Pancreas (tissue), 10 donors: Measurements from ENCODE around the gene OR2J2. TPM values are rescaled to one million over a fixed set of nuclear protein-coding genes. Genes with fewer than 3 reads are reported as not detected.
"Not testable (repeated sequence)": the region's sequence is repeated elsewhere in the genome, so short reads cannot be mapped to it uniquely, and the experiment has no call there.

Experiments
- ATAC-seq, 4 donors: fragments of 200-7000 bp; cut with Tn5 transposase; one replicate each; pipeline versions ENCODE4 v1.8.0 to v1.9.1; 2020; ENCODE audit warnings: mild to moderate bottlenecking in 4 of 4, moderate library complexity in 4 of 4
- DNase-seq, 6 donors: peaks; one replicate each; pipeline ENCODE4 v3.0.0-alpha.2; 2020
- FAIRE-seq: peaks from 2 replicates; lab custom pipeline; 2012; peaks lifted over from hg19 to GRCh38; lab: Jason Lieb, UNC
- H3K27ac ChIP-seq, 4 donors: fragments of 200-600 bp; sonication (generic); 1 replicate in 3 of 4; 2 replicates in 1 of 4; pipeline versions ENCODE4 v1.5.0 to v1.8.0; 2020
- H3K27me3 ChIP-seq, 4 donors: fragments of 200-600 bp; one replicate each; pipeline ENCODE4 v1.8.0; 2021
- H3K36me3 ChIP-seq, 3 donors: fragments of 200-600 bp; sonication (generic) in 1 of 3; one replicate each; pipeline versions ENCODE4 v1.5.0 to v1.8.0; 2020 to 2021
- H3K4me1 ChIP-seq, 3 donors: fragments of 200-600 bp; one replicate each; pipeline ENCODE4 v1.8.0; 2021
- H3K4me3 ChIP-seq, 4 donors: fragments of 200-600 bp; sonication (generic) in 2 of 4; one replicate each; pipeline versions ENCODE4 v1.5.0 to v1.8.0; 2020 to 2021
- H3K9me3 ChIP-seq, 4 donors: fragments of 200-600 bp; one replicate each; pipeline ENCODE4 v1.8.0; 2021
- WGBS, 2 donors: extraction: QIAGEN DNeasy Blood & Tissue Kit; methylation state at CpG; one replicate each; pipeline ENCODE4 v1.1.7; 2013; 5-methylcytosine and 5-hydroxymethylcytosine counted together
- intact Hi-C, 3 donors: fragments of 100-400 bp; cut with DNase I; formaldehyde crosslinking; loops; one replicate each; pipeline versions ENCODE4 v1.11.1 to v1.14.2; 2022
- polyA plus RNA-seq, 2 donors: library from polyadenylated mRNA; stranded (reverse); fragments of 200-250 nt; gene quantifications; one replicate each; pipeline ENCODE4 v1.2.3, GENCODE V29; 2013
- total RNA-seq, 6 donors: library from RNA; stranded (reverse); fragmentation: NEBNext Ultra II Directional in 4 of 6; extraction: Animal tissue kit (Norgen Biotek cat#: 25700) in 4 of 6; gene quantifications; one replicate each; pipeline versions ENCODE4 v1.2.1 to v1.2.4, GENCODE V29; 2021 to 2023
- TF ChIP-seq, protein P1 (sequence below), 4 donors: fragments of 200-600 bp; sonication (generic) in 3 of 4; IDR thresholded peaks; one replicate each; pipeline versions ENCODE4 v1.5.0 to v1.8.0; 2021; ENCODE audit warnings: antibody characterized with exemption in 4 of 4
- donor health status: healthy with polysubstance abuse.
- donor health status: DM: no; HTN: no; CAD: no; lungs with moderate emphysema.
- donor health status: DM: no; HTN: no; CAD: no.
- donor health status: control.
- donor health status: control.
- donor health status: Bipolar disorder and iron deficiency.
- donor health status: DM: yes; HTN: yes; CAD: no.
- donor health status: DM: no; HTN: no; CAD: no.
- donor health status: DM: no; HTN: no; CAD: no.
- donor health status: DM: yes; HTN: yes; CAD: no.

OR2J2 gene
- total and polyA plus RNA-seq, 8 donors: not detected

DNA sequence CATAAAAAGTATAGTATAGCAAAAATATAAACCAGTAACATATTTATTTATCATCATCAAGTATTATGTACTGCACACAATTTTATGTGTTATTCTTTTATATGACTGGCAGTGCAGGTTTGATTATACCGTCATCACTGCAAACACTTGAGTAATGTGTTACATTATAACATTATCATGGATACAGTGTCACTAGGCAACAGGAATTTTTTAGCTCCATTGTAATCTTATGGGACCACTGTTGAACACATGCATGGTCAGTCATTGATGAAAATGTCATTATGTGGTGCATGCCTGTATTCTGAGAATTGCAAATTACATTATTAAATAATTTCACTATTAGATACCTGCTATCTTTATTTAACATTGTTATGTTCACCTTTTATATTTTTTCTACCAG, 29.1 kb upstream of the OR2J2 start:
- DNase-seq (no peak), ATAC-seq (no peak), FAIRE-seq (no peak)
- Histone ChIP-seq H3K4me1 (no peaks in the 10 kb centered on the region), H3K4me3 (no peak overlapping the region), H3K27me3 (no peaks in the 10 kb centered on the region), H3K36me3 (no peaks in the 10 kb centered on the region), H3K9me3 (no peaks in the 10 kb centered on the region), H3K27ac (no peak overlapping the region)
- TF ChIP-seq, protein P1, sequence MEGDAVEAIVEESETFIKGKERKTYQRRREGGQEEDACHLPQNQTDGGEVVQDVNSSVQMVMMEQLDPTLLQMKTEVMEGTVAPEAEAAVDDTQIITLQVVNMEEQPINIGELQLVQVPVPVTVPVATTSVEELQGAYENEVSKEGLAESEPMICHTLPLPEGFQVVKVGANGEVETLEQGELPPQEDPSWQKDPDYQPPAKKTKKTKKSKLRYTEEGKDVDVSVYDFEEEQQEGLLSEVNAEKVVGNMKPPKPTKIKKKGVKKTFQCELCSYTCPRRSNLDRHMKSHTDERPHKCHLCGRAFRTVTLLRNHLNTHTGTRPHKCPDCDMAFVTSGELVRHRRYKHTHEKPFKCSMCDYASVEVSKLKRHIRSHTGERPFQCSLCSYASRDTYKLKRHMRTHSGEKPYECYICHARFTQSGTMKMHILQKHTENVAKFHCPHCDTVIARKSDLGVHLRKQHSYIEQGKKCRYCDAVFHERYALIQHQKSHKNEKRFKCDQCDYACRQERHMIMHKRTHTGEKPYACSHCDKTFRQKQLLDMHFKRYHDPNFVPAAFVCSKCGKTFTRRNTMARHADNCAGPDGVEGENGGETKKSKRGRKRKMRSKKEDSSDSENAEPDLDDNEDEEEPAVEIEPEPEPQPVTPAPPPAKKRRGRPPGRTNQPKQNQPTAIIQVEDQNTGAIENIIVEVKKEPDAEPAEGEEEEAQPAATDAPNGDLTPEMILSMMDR (IDR thresholded peaks at IDR 0.05): no peak
- intact Hi-C loops: no loop called here
- WGBS, 2 donors: 91 to 96% methylated on average over 1 of the region's 1 CpG

DNA sequence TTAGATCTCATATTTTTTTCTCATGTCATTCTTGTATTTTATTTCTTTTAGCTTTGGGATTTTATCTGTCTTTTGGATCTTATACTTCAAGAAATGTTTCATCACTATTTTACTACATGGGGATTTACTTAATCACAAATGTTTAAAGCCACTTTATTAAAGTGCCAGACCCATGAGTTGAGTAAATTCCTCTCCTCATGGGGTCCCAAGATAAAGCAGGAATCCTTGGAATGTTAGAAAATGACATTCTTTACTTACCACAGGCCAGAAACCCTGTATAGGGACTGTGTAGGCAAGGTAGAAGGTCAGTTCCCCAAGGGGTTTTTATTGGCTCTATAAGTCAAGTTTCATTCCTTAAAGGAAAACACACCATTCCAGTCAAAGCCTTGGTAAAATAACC, 28.4 kb upstream of the OR2J2 start:
- H3K9me3 ChIP-seq: no peaks in the 10 kb centered on the region
- no peaks in the 10 kb centered on the region for H3K4me1 ChIP-seq
- H3K27me3 ChIP-seq: no peaks in the 10 kb centered on the region
- FAIRE-seq (no peak), ATAC-seq (no peak), DNase-seq (no peak)
- no peaks in the 10 kb centered on the region for H3K36me3 ChIP-seq
- H3K4me3 ChIP-seq: no peak overlapping the region
- H3K27ac ChIP-seq: no peak overlapping the region
- TF ChIP-seq, protein P1 (IDR thresholded peaks at IDR 0.05): no peak
- intact Hi-C loops: no loop called here

DNA sequence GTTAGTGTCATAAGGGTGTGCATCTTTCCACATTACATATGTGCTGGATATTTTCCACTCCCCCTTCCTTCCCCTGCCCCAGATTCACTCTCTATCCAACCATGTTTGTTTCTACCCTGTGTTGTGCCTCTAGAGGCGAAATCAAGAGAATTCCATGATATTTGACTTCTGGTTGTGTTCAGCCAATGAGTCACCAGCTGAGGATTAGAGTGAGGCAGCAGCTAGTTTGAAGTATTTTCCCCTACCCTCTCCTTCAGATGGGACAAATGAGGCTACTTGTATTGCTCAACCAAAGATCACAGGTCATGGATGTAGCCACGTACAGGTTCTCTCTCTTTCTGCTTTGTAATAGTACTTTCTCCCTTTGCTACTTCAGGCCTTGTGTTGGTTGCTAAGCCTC, 24.5 kb upstream of the OR2J2 start:
- H3K36me3 ChIP-seq: no peaks in the 10 kb centered on the region
- DNase-seq: no peak
- no peak overlapping the region for H3K4me3 ChIP-seq
- H3K27me3 ChIP-seq: no peaks in the 10 kb centered on the region
- H3K9me3 ChIP-seq: no peaks in the 10 kb centered on the region
- no peaks in the 10 kb centered on the region for H3K4me1 ChIP-seq
- no peak for ATAC-seq
- intact Hi-C loops: no loop called here
- no peak for FAIRE-seq
- 40 to 48% methylated on average over 2 of the region's 2 CpGs for WGBS, 2 donors
- H3K27ac ChIP-seq: no peak overlapping the region
- TF ChIP-seq, protein P1 (IDR thresholded peaks at IDR 0.05): no peak

DNA sequence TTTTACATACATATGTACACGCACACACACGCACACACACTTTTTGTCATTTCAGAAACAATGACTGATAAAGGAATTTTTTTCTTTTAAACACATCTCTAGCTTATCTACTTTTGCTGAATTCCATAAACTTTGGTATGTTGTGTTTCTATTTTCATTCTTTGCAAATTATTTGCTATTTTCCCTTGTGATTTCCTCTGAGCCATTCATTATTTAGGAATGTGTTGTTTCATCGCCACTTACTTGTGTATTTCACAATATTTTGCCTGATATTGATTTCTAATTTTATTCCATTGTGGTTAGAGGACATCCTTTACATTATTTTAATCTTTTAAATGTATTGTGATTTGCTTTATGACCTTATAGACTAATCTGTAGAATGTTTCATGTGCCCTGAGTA, 23.6 kb upstream of the OR2J2 start:
- TF ChIP-seq, protein P1 (IDR thresholded peaks at IDR 0.05): no peak
- 75 to 86% methylated on average over 3 of the region's 3 CpGs for WGBS, 2 donors

DNA sequence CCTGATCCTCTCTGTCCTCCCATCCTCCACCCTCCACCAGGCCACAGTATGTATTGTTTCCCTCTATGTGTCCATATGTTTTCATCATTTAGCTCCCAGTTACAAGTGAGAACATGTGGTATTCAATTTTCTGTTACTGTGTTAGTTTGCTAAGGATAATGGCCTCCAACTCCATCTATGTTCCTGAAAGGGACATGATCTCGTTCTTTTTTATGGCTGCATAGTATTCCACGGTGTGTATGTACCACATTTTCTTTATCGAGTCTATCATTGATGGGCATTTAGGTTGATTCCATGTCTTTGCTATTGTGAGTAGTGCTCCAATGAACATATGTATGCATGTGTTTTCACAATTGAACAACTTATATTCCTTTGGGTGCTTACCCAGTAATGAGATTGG, 21.3 kb upstream of the OR2J2 start:
- H3K9me3 ChIP-seq, H3K27ac ChIP-seq, H3K27me3 ChIP-seq, ATAC-seq, FAIRE-seq, intact Hi-C loops, H3K36me3 ChIP-seq, DNase-seq, H3K4me1 ChIP-seq, H3K4me3 ChIP-seq: not testable (repeated sequence)
- WGBS, 2 donors: 63 to 80% methylated on average over 3 of the region's 3 CpGs

More for the DNA sequence above, 23.6 kb upstream of the OR2J2 start:
- Histone ChIP-seq H3K27me3 (no peaks in the 10 kb centered on the region), H3K9me3 (no peaks in the 10 kb centered on the region), H3K36me3 (no peaks in the 10 kb centered on the region), H3K4me1 (no peaks in the 10 kb centered on the region), H3K4me3 (no peak overlapping the region), H3K27ac (no peak overlapping the region)
- intact Hi-C loops: no loop called here
- DNase-seq (no peak), FAIRE-seq (no peak), ATAC-seq (no peak)

DNA sequence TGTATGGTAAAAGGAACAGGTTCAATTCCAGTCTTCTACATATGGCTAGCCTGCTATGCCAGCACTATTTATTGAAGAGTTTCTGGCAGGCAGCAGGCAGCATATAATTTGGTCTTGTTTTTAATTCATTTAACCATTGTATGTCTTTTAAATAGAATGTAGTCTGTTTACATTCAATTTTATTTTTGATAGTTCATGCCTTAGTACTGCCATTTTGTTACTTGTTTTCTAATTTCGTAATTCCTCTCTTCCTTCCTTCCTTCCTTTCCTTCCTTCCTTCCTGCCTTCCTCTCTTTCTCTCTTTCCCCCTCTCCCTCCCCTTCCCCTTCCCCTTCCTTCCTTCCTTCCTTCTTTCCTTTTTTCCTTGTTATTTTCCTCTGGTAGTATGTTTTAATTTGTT, 17.6 kb upstream of the OR2J2 start:
- FAIRE-seq (no peak), DNase-seq (no peak), ATAC-seq (no peak)
- Histone ChIP-seq H3K36me3 (no peaks in the 10 kb centered on the region), H3K27ac (no peak overlapping the region), H3K27me3 (peaks cover 0 to 3% (median 0%) of the 10 kb centered on the region in 4 donors), H3K4me1 (no peaks in the 10 kb centered on the region), H3K9me3 (no peaks in the 10 kb centered on the region), H3K4me3 (no peak overlapping the region)
- WGBS, 2 donors: 47 to 76% methylated on average over 1 of the region's 1 CpG
- TF ChIP-seq, protein P1 (IDR thresholded peaks at IDR 0.05): no peak
- intact Hi-C loops: no loop called here

DNA sequence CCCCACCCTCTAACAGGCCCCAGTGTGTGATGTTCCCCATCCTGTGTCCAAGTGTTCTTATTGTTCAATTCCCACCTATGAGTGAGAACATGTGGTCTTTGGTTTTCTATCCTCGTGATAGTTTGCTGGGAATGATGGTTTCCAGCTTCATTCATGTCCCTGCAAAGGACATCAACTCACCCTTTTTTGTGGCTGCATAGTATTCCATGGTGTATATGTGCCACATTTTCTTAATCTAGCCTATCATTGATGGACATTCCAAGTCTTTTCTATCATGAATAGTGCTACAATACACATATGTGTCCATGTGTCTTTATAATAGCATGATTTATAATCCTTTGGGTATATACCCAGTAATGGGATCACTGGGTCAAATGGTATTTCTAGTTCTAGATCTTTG, 15.5 kb upstream of the OR2J2 start:
- intact Hi-C loops, H3K9me3 ChIP-seq: not testable (repeated sequence)
- WGBS, 2 donors: 24 to 33% methylated on average over 1 of the region's 1 CpG

DNA sequence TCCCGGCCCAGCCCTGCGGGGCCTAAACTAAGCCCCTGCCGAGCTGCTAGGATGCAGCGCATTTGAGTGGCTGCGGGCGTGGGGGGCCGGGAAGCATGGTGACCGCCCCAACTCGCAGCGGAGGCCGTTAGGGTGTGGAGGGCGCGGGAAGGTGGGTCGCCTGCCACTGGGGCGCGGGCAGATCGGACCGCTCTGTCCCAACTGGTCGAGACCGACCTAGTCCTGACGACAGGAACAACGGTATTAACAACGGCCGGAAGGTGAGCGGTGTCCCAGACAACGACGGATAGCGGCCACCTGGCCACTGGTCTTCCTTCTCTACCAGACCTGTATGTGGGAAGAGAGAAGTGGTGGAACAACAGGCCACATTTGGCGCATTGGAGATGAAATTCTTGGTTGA, 10.8 kb upstream of the OR2J2 start:
- intact Hi-C loops, FAIRE-seq, H3K36me3 ChIP-seq, ATAC-seq, H3K4me1 ChIP-seq, DNase-seq, H3K9me3 ChIP-seq, H3K27ac ChIP-seq, H3K27me3 ChIP-seq, H3K4me3 ChIP-seq: not testable (repeated sequence)
- 84 to 91% methylated on average over 12 to 26 of the region's 29 CpGs for WGBS, 2 donors

More for the DNA sequence above, 15.5 kb upstream of the OR2J2 start:
- not testable (repeated sequence) for H3K4me3 ChIP-seq, FAIRE-seq, H3K27me3 ChIP-seq, H3K4me1 ChIP-seq, DNase-seq, ATAC-seq, H3K27ac ChIP-seq, H3K36me3 ChIP-seq
